GM21737 (cell line): ENCODE measurements around the gene HSD17B8.

Experiments used
- ATAC-seq: cut with Tn5 transposase; IDR thresholded peaks from one replicate; pipeline ENCODE4 v1.9.1; 2021; ENCODE audit warnings: mild to moderate bottlenecking, moderate library complexity; ENCODE audit not compliant: unreplicated experiment

Gene HSD17B8

DNA sequence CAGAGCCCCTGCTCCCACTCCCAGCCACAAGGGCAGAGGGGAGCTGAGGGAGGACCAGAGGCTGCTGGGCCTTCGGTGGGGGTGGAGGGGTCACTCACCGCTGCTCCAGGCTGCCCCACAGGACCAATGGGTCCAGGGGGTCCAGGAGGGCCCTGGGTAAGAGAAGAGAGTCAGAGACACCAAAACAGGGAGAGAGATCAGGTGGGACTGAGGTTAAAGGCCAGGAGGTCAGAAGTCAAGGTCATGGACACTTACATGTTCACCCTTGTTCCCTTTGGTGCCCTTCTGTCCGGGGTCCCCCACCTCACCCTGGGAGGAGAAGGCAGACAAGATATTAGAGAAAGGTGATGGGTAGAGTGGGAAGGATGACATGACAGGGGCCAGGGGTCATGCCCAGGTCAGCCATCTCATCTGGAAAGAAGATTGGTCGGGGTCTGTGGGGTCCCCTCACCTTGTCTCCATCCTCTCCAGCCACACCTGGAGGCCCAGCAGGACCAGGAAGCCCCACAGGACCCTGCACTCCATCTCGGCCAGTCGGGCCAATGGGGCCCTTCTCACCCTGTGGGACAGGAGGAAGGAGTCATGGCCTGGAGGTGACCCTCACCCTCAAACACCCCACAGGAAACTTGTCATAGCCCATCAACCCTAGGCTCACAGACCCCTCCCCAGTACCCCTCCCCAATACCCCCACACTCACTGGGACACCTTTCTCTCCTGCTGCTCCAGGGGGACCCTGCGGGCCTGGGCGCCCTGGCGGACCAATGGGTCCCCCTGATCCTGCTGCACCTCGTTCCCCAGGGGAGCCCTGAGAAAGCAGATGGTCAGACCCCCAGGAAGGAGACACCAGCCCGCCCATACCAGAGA lies 33.2 kb upstream of the HSD17B8 start:
- no peak for ATAC-seq

DNA sequence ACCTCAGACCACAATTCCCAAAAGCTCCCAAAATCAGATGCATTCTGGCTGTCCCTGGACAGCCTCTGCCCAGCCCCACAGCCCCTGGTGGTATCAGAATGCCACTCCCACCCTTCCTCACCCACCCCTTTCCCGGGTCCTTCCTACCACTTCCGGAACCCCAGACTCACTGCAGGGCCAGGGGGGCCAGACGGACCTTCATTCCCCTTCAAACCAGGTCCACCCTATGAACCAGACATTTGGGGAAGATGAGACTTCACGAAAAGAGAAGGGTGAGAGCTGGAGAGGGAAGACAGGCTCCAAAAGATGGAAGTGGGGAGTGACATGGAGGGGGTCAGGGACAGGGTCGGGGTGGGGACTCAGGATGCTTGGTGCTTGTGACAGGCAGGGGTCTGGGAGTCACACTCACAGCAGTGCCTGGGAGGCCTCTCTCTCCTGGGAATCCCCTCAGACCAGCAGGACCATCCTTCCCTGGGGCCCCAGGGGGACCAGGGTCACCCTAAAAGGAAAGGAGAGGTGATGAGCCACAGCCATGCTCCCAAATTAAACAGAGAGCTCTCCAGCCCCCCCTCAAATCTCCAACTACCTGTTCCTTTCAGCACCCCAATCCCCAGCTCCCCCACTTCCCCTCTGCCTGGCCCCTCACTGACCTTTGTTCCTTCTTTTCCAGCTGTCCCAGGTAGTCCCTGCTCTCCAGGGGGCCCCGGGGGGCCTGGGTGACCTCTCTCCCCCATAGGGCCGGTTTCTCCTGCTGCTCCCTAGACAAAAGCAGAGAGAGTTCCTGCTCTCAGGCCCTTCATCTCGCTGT lies 32.4 kb upstream of the HSD17B8 start:
- no peak for ATAC-seq

DNA sequence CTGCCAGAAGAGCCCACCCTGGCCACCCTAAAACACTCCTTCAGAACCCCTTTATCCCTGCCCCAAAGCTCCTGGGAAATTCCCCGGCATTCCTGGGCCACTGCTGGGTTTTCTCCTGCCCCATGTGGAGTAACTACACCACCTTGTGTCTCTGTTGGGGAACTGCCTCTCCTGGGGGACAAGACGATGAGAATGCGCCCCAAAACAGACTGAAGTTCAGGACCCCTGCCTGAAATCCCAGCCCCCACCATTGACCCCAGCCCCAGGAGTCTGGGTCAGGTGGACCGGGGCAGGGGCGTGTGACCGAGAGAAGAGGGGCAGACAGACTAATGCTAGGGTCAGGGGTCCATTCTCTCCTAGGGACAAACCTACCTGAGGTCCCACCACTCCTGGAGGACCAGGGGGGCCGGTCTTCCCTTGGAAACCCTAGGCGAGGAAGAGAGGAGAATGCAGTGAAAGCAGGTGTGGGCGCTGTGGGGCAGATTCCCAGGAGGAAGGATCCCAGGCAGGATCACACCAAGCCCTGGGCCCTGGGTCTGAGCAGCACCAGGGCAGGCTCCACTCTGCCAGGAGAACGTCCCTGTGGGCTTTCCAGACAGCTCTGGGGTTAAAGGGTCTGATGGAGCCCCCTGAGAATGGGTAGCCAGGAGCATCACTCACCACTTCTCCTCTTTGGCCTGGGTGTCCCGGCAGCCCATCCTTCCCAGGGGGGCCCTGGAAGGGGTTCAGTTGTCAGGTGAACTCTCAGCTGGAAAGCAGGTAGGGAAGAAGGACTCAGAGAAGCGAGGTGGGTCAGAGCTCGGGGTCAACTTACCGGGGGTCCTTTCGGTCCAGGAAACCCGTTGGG lies 31.5 kb upstream of the HSD17B8 start:
- no peak for ATAC-seq

- no peak for ATAC-seq
Measured at GRCh38 chr6:33173535-33174180, 30.8 kb upstream of the HSD17B8 start.

GRCh38 chr6:33174784-33175183 lies 29.7 kb upstream of the HSD17B8 start:
- ATAC-seq: no peak

DNA sequence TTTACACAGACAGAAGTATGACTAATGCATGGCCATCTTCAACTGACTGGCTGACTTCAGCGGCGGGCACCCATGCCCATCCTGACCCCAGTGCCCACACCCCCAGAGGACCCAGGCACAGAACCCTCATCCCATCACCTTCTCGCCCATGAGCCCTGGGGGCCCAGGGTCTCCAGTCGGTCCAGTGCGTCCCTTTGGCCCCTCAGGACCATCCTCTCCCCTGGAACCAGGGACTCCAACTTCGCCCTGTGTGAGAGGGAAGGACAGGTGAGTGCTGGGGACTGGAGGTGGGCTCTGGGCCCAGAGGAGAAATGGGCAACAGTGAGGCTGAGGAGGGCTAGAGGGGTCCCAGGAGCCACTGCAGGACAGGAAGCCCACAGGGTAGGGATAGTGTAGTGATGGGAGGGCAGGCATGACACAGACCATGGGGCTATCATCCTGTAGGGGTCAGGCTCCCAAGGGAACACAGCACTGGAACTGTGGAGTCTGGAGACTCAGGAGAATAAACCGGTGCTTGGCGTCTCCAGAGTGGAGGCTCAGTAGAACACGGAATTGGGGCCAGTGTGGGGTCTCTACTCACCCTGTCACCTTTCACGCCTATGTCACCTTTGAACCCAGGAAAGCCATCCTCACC lies 28.9 kb upstream of the HSD17B8 start:
- ATAC-seq: no peak

- ATAC-seq: no peak
Measured at GRCh38 chr6:33176906-33177305, 27.5 kb upstream of the HSD17B8 start.

DNA sequence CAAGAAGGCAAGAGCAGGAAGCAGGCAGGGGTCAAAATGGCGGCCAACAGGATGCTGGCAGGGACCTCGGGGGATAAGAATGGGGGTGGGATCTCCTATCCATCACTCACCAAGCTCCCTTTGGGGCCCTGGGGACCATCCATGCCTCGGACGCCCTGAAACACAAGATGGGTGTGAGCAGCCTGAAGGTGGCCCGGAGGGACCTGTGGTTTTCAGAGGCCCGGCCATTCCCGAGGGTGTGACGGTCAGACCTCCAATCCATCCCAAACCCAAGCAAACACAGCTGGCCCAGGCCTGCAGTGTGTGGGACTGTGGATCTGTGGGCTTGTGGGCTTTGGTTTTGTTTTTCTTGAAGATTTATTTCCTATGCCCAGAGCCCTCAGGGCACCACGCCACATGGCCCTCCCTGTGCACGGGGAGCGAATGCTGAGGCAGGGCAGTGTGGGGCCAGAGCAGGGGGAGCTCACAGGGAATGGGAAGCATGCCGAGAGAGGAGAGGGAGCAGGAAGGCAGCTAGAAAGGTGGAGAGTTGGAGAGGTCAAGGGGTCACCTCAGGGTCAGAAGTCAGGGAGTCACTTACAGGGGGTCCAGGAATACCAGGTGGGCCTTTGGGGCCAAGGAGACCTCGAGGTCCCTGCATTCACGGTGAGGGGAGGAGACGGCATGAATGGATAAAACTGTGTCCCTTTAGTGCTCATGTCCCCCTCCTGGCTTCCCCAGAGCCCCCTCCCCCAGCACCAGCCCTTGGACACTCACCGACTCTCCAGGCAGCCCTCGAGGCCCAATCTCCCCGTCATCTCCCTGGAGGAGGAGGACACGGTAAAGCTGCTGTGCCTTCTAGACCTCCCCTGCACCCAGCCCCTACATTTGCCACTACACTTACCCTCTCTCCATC lies 26.7 kb upstream of the HSD17B8 start:
- no peak for ATAC-seq

- no peak for ATAC-seq
Measured at GRCh38 chr6:33178755-33179475, 25.5 kb upstream of the HSD17B8 start.

DNA sequence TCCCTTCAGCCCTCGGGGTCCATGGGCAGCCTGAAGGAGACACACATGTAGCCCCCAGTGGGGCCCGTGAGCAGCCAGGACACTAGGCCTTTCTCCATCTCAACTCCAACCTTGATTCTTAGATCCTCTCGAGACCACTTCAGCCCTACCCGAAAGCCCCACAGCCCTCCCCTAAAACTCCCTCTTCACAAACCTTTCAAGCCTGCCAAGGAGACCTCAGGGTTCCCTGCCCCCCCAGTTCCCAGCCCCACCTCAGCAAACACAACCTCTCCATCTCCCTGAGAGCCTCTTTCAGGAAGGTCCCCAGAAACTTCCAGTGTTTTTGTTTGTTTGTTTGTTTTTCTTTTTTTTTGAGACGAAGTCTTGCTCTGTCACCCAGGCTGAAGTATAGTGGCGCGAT lies 23.3 kb upstream of the HSD17B8 start:
- no peak for ATAC-seq

DNA sequence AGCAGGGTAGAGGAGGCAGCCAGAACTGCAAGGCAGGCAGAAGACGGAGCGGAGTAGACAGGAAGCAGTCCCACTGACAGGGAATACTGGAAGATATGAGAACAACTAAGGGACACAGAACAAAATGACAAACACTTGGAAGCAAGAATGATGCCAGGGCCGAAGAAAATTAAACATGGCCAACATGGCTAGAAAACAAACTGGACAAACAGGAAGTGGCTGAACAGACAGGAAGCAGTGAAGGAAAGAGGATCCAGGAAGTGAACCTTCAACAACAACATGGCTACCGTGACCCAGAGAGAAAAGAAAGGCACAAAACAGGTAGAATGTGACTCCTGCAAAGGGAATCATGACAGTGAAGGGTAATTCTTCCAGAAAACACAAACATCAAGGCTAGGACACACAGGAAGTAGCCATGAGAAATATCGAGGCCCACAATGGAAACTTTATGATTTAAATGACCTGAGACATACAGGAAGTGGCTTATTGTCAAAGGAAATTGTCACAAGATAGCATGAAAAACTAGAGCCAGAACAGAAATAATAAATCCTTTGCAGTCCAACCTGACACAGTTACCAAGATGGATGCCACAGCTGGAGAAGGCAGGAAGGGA lies 21.3 kb upstream of the HSD17B8 start:
- ATAC-seq: no peak

DNA sequence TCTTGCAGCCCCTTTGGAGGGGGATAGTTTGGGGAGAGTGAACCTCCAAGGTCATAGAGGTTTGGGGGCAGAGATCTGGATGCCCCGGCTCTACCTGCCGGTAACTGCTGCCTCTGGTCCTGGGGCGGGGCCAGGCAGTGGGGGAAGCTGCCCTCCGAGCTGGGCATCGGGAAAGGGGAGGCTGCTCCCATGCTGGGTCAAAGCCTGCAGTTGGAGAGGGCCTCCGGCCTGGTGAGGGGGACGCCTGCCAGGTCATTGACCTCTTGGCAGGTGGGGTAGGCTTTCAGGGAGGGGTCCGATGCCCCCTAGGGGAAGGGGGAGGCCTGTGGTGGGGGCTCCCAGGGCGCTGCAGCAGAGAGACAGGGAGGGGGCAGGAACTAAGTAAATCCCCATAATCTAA lies 19.3 kb upstream of the HSD17B8 start:
- no peak for ATAC-seq

GRCh38 chr6:33185654-33186187 lies 18.7 kb upstream of the HSD17B8 start:
- no peak for ATAC-seq

DNA sequence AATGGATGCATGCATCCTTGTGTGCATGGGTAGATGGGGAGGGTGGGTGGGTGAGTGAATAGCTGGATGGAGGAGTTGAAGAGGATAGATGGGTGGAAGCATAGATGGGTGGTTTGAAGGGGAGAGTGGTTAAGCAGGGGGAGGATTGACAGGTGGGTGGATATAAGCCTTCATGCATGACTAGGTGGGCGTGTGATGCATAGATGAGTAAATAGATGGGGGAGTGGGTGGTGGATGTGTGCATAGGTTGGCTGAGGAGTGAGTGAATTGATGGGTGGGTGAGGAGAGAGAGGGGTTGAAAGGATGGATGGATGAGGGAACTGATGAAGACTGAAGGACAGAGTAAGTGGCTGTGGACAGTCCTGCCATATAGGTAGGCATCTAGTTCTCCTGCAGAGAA lies 16.6 kb upstream of the HSD17B8 start:
- no peak for ATAC-seq

DNA sequence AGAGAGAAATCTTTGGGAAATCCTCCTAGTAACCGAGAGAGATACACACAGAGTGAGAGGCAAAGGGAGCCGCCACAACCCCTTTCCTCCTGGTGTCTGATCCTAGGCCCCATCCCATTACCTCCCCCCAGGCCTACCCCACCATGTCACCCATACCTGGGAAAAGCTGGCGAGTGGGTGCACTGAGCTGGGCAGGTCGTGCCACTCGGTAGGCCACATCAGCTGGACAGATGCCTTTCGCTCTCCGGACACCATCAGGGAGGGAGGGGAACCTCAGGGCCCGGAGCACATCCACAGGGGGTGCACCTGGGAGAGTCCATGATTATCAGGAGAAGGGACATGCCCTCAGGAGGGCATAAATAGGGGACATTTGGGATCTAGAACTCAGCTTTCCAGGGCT lies 15.3 kb upstream of the HSD17B8 start:
- no peak for ATAC-seq

DNA sequence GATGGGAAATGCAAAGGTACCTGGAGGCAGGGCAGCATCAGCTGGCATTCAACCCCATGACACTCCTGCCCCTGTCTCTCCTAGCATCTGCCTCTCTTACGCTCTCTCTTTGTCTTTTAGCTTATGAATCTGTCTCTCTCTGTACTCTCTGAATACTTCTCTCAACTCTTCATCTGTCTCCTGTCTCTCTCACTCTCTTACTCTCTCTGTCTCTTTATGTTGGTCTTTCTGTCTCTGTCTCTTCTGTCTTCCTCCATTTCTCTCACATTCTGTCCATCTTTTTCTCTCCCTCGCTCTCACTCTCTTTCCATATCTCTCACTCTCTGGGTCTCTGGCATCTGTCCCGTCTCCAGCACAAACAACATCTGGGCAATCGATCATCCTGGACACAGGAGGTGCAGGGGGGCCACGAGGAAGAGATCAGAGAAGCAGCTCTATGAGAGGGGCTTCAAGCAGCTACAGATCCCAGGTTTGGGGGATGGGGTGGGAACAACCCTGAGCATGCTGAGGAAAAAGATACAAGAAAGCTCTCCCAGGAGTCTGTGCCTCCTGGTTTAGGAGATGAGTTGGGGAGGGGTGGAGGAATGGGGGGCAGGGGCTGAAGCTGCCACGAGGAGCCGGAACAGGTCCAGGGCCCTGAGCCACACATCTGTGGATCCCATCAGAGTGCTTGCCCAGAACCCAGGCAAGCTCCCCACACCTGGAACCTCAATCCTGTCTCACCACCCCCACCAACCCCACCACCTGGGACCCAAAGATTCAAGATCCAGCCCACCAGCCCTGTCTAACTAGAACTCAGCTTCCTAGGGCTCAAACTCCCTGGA lies 14.6 kb upstream of the HSD17B8 start:
- no peak for ATAC-seq

GRCh38 chr6:33190504-33191107 lies 13.8 kb upstream of the HSD17B8 start:
- ATAC-seq: no peak
